Right lobe of liver (tissue), 4 donors: ENCODE results near the gene NEU2.

Source experiments
- POLR2A ChIP-seq: fragments of 450-650 bp; IDR thresholded peaks from one replicate; pipeline ENCODE4 v1.6.1; 2017; ENCODE audit warnings: antibody characterized with exemption, mild to moderate bottlenecking
- TF ChIP-seq, protein P1 (sequence below), 4 donors: fragments of 200-600 bp in 3 of 4; fragments of 450-650 bp in 1 of 4; IDR thresholded peaks; one replicate each; pipeline versions ENCODE4 v1.5.1 to v1.8.0; 2016 to 2022; ENCODE audit warnings: antibody characterized with exemption in 4 of 4, mild to moderate bottlenecking in 2 of 4
- donor health status: DM: no; HTN: no; CAD: no.
- donor health status: DM: no; HTN: no; CAD: no.
- donor health status: DM: no; HTN: yes; CAD: no.

DNA sequence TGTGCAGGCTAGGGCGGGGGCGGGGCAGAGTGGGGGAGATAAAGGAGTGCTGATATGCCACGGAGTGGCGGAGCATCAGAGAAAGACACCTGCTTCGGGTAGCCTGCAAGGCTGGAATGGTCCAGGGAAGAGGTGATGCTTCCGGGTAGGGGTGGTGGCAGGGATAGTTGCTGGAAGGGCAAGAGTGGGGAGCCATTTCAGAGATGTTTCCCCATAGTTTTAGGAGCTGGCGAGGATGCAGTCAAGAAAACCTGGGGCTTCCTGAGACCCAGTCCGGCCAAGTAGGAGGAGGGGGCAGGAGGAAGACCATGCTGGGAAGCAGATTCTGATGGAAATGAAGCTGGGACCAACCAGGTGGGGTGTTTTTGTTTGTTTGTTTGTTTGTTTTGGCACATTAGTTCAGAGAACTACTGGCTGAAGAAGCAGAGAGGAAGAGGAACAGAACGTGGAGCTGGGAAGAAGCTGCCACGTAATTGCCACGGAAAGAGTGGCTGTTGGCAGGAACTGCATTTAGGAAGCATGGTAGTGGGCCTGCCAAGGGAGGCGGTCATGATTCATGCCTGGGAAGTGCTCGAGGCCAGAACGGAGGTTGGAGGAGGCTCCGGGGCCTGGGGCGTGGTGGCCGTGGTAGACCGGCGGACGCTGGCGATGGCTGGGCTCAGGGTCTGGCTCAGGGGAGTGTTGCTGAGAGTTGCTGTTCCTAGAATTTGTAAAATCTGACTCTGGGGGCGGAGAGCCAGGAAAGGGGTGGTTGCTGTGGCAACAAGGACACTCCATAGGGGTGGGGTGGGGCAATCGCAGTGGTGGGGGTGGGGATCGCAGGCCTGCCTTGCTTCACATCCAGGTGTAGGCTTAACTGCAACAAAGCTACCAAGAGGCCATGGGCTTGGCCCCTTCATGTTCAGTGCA is 19.0 kb downstream of the NEU2 start:
- TF ChIP-seq, protein P1, sequence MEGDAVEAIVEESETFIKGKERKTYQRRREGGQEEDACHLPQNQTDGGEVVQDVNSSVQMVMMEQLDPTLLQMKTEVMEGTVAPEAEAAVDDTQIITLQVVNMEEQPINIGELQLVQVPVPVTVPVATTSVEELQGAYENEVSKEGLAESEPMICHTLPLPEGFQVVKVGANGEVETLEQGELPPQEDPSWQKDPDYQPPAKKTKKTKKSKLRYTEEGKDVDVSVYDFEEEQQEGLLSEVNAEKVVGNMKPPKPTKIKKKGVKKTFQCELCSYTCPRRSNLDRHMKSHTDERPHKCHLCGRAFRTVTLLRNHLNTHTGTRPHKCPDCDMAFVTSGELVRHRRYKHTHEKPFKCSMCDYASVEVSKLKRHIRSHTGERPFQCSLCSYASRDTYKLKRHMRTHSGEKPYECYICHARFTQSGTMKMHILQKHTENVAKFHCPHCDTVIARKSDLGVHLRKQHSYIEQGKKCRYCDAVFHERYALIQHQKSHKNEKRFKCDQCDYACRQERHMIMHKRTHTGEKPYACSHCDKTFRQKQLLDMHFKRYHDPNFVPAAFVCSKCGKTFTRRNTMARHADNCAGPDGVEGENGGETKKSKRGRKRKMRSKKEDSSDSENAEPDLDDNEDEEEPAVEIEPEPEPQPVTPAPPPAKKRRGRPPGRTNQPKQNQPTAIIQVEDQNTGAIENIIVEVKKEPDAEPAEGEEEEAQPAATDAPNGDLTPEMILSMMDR (IDR thresholded peaks at IDR 0.05) = no peak
- no peak for TF ChIP-seq POLR2A
